ENCODE measurements around the gene FSTL5.

Gene FSTL5

DNA sequence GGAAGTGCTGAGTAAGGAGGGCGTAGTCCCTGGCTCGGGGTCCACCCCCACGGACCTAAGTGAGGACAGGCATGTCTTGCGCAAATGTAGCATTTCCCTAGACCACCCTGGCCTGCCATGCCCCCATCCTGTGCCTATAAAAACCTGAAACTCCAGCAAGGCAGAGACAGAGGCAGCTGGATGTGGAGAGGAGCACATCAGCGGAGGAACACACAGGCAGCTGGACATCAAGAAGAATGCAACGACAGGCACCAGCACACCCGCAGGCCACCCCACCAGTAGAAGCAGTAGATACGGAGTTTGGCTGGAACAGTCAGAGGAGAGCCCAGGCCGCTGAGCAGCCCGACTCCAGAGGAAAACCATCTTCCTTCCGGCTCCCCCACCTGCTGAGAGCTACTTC is 345.9 kb downstream of the FSTL5 start:
- H3K27ac ChIP-seq: no peak overlapping the region
- TF ChIP-seq ZFX (IDR thresholded peaks at IDR 0.05; ENCODE audit: borderline replicate concordance) (no peak), CTCF (IDR thresholded peaks at IDR 0.05) (no peak)

DNA sequence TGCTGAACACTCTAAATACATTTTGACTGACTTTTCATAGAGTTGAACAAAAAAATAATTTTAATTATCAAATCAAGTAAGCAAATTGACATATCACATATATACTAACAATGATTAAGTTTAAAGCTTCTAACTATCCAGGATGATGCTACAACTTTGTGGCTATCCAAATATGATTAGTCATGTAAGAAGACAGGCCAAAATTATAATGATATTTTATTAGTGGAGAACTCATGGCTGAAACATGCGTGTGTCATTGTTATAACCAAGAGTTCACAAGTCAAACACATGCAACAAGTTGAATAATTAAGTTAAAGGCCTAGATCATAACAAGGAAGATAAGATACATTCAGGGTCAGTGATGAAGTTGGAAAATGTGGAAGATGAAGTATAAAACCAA is 346.8 kb downstream of the FSTL5 start:
- H3K27ac ChIP-seq: no peak overlapping the region
- no peak for TF ChIP-seq ZFX (IDR thresholded peaks at IDR 0.05; ENCODE audit: borderline replicate concordance)
- no peak for TF ChIP-seq CTCF (IDR thresholded peaks at IDR 0.05)

GRCh38 chr4:161815841-161816240 is 348.0 kb downstream of the FSTL5 start:
- no peak overlapping the region for H3K27ac ChIP-seq
- TF ChIP-seq CTCF (IDR thresholded peaks at IDR 0.05) (no peak), ZFX (IDR thresholded peaks at IDR 0.05; ENCODE audit: borderline replicate concordance) (no peak)

DNA sequence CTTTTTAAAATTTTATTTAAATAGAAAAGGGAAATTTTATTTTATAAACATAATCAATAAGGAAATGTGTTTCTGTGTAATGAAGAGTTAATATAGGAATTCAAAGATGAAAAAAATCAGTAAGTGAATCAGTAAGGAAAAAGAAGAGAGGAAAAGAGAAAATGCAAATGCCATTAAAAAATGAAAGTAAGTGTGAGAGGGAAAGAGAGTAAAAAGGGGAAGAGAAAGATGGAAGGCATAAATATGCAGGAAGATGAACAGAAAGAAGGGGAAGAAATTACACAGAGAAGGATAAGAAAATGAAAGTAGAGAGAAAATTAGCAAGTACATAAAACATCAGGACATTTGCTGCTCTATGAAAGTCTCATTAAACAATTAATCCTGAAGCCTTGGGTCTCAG is 349.9 kb downstream of the FSTL5 start:
- H3K27ac ChIP-seq: no peak overlapping the region
- TF ChIP-seq CTCF (IDR thresholded peaks at IDR 0.05) (no peak), ZFX (IDR thresholded peaks at IDR 0.05; ENCODE audit: borderline replicate concordance) (no peak)

- no peak for TF ChIP-seq CTCF (IDR thresholded peaks at IDR 0.05)
- TF ChIP-seq ZFX (IDR thresholded peaks at IDR 0.05; ENCODE audit: borderline replicate concordance): no peak
- no peak overlapping the region for H3K27ac ChIP-seq
Measured at GRCh38 chr4:161813389-161813788, 350.4 kb downstream of the FSTL5 start.

GRCh38 chr4:161803171-161803570 is 360.6 kb downstream of the FSTL5 start:
- TF ChIP-seq ZFX (IDR thresholded peaks at IDR 0.05; ENCODE audit: borderline replicate concordance) (no peak), CTCF (IDR thresholded peaks at IDR 0.05) (no peak)
- no peak overlapping the region for H3K27ac ChIP-seq

GRCh38 chr4:161799710-161800109 is 364.1 kb downstream of the FSTL5 start:
- H3K27ac ChIP-seq: no peak overlapping the region
- TF ChIP-seq ZFX (IDR thresholded peaks at IDR 0.05; ENCODE audit: borderline replicate concordance): no peak
- no peak for TF ChIP-seq CTCF (IDR thresholded peaks at IDR 0.05)
